Esophagus (tissue), 2 donors: Measurements from ENCODE around the gene TCF7L2. TPM values are rescaled to one million over a fixed set of nuclear protein-coding genes. Genes with fewer than 3 reads are reported as not detected.

Source experiments
- H3K27ac ChIP-seq, 2 donors: one replicate each; pipeline ENCODE4 v1.5.1; 2013; ENCODE audit warnings: low read depth in 2 of 2, mild to moderate bottlenecking in 2 of 2, inconsistent platforms in 1 of 2, low read length in 1 of 2, moderate library complexity in 1 of 2
- H3K27me3 ChIP-seq, 2 donors: one replicate each; pipeline ENCODE4 v1.6.1; 2013; ENCODE audit warnings: low read length in 2 of 2, control low read depth in 1 of 2, mild to moderate bottlenecking in 1 of 2; ENCODE audit not compliant: insufficient read depth in 2 of 2, control insufficient read depth in 1 of 2
- H3K36me3 ChIP-seq, 2 donors: one replicate each; pipeline ENCODE4 v1.6.1; 2013; ENCODE audit warnings: low read length in 1 of 2; ENCODE audit not compliant: control insufficient read depth in 2 of 2, insufficient read depth in 2 of 2
- H3K4me1 ChIP-seq, 2 donors: one replicate each; pipeline ENCODE4 v1.6.1; 2013; ENCODE audit warnings: low read length in 1 of 2; ENCODE audit not compliant: control insufficient read depth in 2 of 2, insufficient read depth in 2 of 2
- H3K4me3 ChIP-seq, 2 donors: one replicate each; pipeline ENCODE4 v1.5.1; 2013; ENCODE audit warnings: low read length in 2 of 2, mild to moderate bottlenecking in 2 of 2, low read depth in 1 of 2, moderate library complexity in 1 of 2
- H3K9me3 ChIP-seq, 2 donors: one replicate each; pipeline ENCODE4 v1.6.1; 2013; ENCODE audit warnings: mild to moderate bottlenecking in 2 of 2, low read depth in 1 of 2, low read length in 1 of 2, moderate library complexity in 1 of 2; ENCODE audit not compliant: control insufficient read depth in 2 of 2, insufficient read depth in 1 of 2
- WGBS, 2 donors: extraction: QIAGEN DNeasy Blood & Tissue Kit; methylation state at CpG; one replicate each; pipeline ENCODE4 v1.1.7; 2013; 5-methylcytosine and 5-hydroxymethylcytosine counted together
- polyA plus RNA-seq, 2 donors: library from polyadenylated mRNA; stranded (reverse); fragments of 200-250 nt; gene quantifications; one replicate each; pipeline ENCODE4 v1.2.3, GENCODE V29; 2013
- donor health status: healthy with polysubstance abuse.
- donor health status: Bipolar disorder and iron deficiency.

Gene TCF7L2
- polyA plus RNA-seq, 2 donors = 5.4 to 7.9 TPM

GRCh38 chr10:112986544-112987190 is 36.6 kb downstream of the TCF7L2 start:
- 27 to 44% methylated on average over 8 of the region's 8 CpGs for WGBS, 2 donors
- Histone ChIP-seq H3K4me3 (no peak overlapping the region), H3K27me3 (no peaks in the 10 kb centered on the region), H3K27ac (no peak overlapping the region), H3K36me3 (no peaks in the 10 kb centered on the region), H3K9me3 (no peaks in the 10 kb centered on the region), H3K4me1 (peaks cover 2 to 5% of the 10 kb centered on the region in 2 donors)

- 78 to 80% methylated on average over 7 of the region's 7 CpGs for WGBS, 2 donors
- Histone ChIP-seq H3K36me3 (no peaks in the 10 kb centered on the region), H3K27ac (no peak overlapping the region), H3K4me3 (no peak overlapping the region), H3K4me1 (peaks cover 5 to 10% of the 10 kb centered on the region in 2 donors), H3K9me3 (no peaks in the 10 kb centered on the region), H3K27me3 (no peaks in the 10 kb centered on the region)
Observed at GRCh38 chr10:112988839-112989406, 38.9 kb downstream of the TCF7L2 start.

- no peaks in the 10 kb centered on the region for H3K27me3 ChIP-seq
- no peaks in the 10 kb centered on the region for H3K36me3 ChIP-seq
- H3K27ac ChIP-seq = no peak overlapping the region
- H3K4me3 ChIP-seq = no peak overlapping the region
- 65 to 72% methylated on average over 5 of the region's 5 CpGs for WGBS, 2 donors
- peaks cover 5 to 10% of the 10 kb centered on the region in 2 donors for H3K4me1 ChIP-seq
- H3K9me3 ChIP-seq = no peaks in the 10 kb centered on the region
Observed at GRCh38 chr10:112989826-112990225, 39.8 kb downstream of the TCF7L2 start.

GRCh38 chr10:112990271-112990670 is 40.2 kb downstream of the TCF7L2 start:
- H3K4me3 ChIP-seq = no peak overlapping the region
- WGBS, 2 donors = 56 to 68% methylated on average over 8 of the region's 8 CpGs
- H3K4me1 ChIP-seq = peaks cover 5 to 10% of the 10 kb centered on the region in 2 donors
- no peaks in the 10 kb centered on the region for H3K9me3 ChIP-seq
- H3K27me3 ChIP-seq = no peaks in the 10 kb centered on the region
- H3K27ac ChIP-seq = no peak overlapping the region
- H3K36me3 ChIP-seq = no peaks in the 10 kb centered on the region

GRCh38 chr10:112991888-112992491 is 41.9 kb downstream of the TCF7L2 start:
- 55 to 66% methylated on average over 19 of the region's 19 CpGs for WGBS, 2 donors
- H3K36me3 ChIP-seq = no peaks in the 10 kb centered on the region
- H3K4me3 ChIP-seq = no peak overlapping the region
- no peaks in the 10 kb centered on the region for H3K27me3 ChIP-seq
- peaks cover 3 to 8% of the 10 kb centered on the region in 2 donors for H3K4me1 ChIP-seq
- no peaks in the 10 kb centered on the region for H3K9me3 ChIP-seq
- no peak overlapping the region for H3K27ac ChIP-seq

GRCh38 chr10:112996462-112996861 is 46.4 kb downstream of the TCF7L2 start:
- no peaks in the 10 kb centered on the region for H3K27me3 ChIP-seq
- peaks cover 9 to 13% of the 10 kb centered on the region in 2 donors for H3K4me1 ChIP-seq
- no peak overlapping the region for H3K4me3 ChIP-seq
- no peak overlapping the region for H3K27ac ChIP-seq
- no peaks in the 10 kb centered on the region for H3K9me3 ChIP-seq
- WGBS, 2 donors = 90 to 92% methylated on average over 3 of the region's 3 CpGs
- no peaks in the 10 kb centered on the region for H3K36me3 ChIP-seq

GRCh38 chr10:112999102-112999501 is 49.1 kb downstream of the TCF7L2 start:
- Histone ChIP-seq H3K9me3 (no peaks in the 10 kb centered on the region), H3K4me1 (peaks cover 6 to 7% of the 10 kb centered on the region in 2 donors), H3K27ac (no peak overlapping the region), H3K4me3 (no peak overlapping the region), H3K27me3 (no peaks in the 10 kb centered on the region), H3K36me3 (no peaks in the 10 kb centered on the region)
- WGBS, 2 donors = 77 to 80% methylated on average over 4 of the region's 4 CpGs

- peak overlapping the region in 1 of 2 donors; percentile 50 for H3K27ac ChIP-seq
- WGBS, 2 donors = 43 to 56% methylated on average over 6 of the region's 6 CpGs
Observed at GRCh38 chr10:113000442-113000841, 50.4 kb downstream of the TCF7L2 start.

GRCh38 chr10:113000876-113001598 is 51.0 kb downstream of the TCF7L2 start:
- 38 to 60% methylated on average over 14 of the region's 14 CpGs for WGBS, 2 donors
- H3K27ac ChIP-seq = peak overlapping the region in 1 of 2 donors; percentile 50
- peaks cover 6 to 7% of the 10 kb centered on the region in 2 donors for H3K4me1 ChIP-seq
- H3K27me3 ChIP-seq = no peaks in the 10 kb centered on the region
- no peaks in the 10 kb centered on the region for H3K36me3 ChIP-seq
- H3K4me3 ChIP-seq = no peak overlapping the region
- H3K9me3 ChIP-seq = no peaks in the 10 kb centered on the region

More at GRCh38 chr10:113000442-113000841, 50.4 kb downstream of the TCF7L2 start:
- Histone ChIP-seq H3K4me3 (no peak overlapping the region), H3K36me3 (no peaks in the 10 kb centered on the region), H3K4me1 (peaks cover 6 to 7% of the 10 kb centered on the region in 2 donors), H3K9me3 (no peaks in the 10 kb centered on the region), H3K27me3 (no peaks in the 10 kb centered on the region)
